ENCODE measurements around the gene ADGRV1.

GRCh38 chr5:90557391-90557790 lies 1.2 kb upstream of the ADGRV1 start:
- TF ChIP-seq, protein P1, sequence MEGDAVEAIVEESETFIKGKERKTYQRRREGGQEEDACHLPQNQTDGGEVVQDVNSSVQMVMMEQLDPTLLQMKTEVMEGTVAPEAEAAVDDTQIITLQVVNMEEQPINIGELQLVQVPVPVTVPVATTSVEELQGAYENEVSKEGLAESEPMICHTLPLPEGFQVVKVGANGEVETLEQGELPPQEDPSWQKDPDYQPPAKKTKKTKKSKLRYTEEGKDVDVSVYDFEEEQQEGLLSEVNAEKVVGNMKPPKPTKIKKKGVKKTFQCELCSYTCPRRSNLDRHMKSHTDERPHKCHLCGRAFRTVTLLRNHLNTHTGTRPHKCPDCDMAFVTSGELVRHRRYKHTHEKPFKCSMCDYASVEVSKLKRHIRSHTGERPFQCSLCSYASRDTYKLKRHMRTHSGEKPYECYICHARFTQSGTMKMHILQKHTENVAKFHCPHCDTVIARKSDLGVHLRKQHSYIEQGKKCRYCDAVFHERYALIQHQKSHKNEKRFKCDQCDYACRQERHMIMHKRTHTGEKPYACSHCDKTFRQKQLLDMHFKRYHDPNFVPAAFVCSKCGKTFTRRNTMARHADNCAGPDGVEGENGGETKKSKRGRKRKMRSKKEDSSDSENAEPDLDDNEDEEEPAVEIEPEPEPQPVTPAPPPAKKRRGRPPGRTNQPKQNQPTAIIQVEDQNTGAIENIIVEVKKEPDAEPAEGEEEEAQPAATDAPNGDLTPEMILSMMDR (IDR thresholded peaks at IDR 0.05): no peak
- TF ChIP-seq ZFX (IDR thresholded peaks at IDR 0.05; ENCODE audit: borderline replicate concordance): no peak

Measured in 22Rv1 (cell line).